NCI-H1694 treated with DMSO at 0.1 percent for 48 hours (cell line): ENCODE results near the gene GABRD.

ENCODE experiments used
- DNase-seq: peaks from one replicate; lab custom pipeline; 2025; lab: John Stamatoyannopoulos, UW

GABRD gene

GRCh38 chr1:2018217-2019171 lies 651 bp upstream of the GABRD start:
- DNase-seq: no peak

DNA sequence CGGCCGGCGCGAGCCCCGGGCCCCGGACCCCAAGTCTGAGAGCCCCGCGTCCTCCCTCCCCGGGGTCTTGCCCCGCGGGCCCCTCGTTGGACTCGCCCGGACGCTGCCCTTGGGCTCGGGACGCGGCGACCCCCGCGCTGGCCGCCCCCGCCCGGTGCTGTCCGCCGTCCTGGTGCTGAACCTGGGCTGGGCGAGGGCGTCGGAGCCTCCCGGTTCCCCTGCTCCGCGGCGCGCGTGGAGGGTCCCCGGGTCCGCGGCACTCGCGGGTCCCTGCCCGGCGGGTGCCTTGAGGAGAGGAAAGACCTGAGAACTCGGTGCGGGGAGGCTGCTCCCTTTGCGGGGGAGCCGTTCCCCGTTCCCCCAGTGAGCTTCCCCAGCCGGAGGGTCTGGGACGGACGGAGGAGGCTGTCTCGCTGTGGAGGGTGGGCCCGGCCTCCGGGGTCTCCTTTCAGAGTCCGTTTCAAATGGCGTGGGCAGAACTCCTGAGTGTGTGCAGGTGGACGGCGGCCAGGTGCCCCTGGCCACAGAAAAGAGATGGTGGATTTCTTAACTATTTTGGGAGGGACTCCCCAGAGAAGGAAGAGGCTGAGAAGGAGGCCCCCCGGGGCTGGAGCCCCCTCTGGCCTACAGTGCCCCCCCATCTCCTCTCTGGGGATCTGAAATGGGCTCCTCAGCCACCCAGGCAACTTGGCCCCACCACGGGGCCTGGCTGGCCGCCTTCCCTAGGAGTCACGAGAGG lies 595 bp downstream of the GABRD start:
- DNase-seq: no peak

- no peak for DNase-seq
Observed at GRCh38 chr1:2020310-2020655, 1.1 kb downstream of the GABRD start.

- no peak for DNase-seq
Observed at GRCh38 chr1:2021550-2021949, 2.4 kb downstream of the GABRD start.

GRCh38 chr1:2022063-2022770 lies 3.1 kb downstream of the GABRD start:
- no peak for DNase-seq

DNA sequence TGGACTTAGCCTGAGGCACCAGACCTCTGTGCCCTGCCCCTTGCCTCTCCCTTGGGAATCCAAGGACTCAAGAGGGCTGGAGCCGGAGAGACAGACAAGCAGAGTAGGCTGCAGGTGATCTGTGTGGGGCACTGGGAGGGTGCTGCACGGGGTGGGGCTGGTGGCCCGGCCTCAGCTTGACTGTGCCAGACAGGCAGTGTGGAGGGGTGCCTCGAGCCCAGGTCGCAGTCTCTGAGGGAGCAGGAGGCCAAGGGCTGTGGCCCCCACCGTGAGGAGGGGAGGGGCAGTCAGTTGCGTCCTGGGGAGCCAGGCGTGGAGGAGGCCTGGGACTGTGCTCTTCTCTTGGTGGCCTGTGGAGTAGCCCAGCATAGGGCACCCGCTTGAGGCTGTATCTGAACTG lies 4.0 kb downstream of the GABRD start:
- no peak for DNase-seq

- DNase-seq: no peak
Observed at GRCh38 chr1:2024451-2024850, 5.3 kb downstream of the GABRD start.

DNA sequence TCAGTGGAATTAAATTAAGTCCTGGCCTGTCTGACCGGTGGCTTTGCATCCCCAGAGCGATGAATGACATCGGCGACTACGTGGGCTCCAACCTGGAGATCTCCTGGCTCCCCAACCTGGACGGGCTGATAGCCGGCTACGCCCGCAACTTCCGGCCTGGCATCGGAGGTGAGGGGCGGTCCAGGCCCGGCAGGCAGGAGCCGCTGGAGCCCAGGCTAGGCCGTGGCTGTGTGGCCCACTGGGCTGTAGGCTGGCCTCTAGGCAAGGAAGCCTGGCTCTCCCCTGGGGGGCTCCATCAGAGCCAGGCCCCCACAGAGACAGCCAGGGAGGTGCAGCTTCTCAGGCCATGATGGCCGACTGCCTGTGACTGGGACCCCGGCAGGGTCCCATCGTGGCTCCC lies 5.7 kb downstream of the GABRD start:
- no peak for DNase-seq

DNA sequence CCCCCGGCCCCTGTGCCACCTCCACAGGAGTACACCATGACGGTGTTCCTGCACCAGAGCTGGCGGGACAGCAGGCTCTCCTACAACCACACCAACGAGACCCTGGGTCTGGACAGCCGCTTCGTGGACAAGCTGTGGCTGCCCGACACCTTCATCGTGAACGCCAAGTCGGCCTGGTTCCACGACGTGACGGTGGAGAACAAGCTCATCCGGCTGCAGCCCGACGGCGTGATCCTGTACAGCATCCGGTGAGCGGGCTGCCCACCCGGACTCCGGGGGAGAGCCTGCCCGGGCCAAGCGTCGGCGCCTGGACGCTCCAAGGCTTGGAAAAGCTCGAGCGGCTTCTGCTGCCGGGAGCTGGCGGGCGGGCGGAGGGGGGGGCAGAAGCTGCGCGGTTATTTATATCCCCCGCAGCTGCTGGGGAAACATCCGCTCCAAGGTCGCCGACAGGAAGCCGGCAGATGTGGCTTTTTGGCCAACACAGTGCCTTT lies 6.4 kb downstream of the GABRD start:
- no peak for DNase-seq

DNA sequence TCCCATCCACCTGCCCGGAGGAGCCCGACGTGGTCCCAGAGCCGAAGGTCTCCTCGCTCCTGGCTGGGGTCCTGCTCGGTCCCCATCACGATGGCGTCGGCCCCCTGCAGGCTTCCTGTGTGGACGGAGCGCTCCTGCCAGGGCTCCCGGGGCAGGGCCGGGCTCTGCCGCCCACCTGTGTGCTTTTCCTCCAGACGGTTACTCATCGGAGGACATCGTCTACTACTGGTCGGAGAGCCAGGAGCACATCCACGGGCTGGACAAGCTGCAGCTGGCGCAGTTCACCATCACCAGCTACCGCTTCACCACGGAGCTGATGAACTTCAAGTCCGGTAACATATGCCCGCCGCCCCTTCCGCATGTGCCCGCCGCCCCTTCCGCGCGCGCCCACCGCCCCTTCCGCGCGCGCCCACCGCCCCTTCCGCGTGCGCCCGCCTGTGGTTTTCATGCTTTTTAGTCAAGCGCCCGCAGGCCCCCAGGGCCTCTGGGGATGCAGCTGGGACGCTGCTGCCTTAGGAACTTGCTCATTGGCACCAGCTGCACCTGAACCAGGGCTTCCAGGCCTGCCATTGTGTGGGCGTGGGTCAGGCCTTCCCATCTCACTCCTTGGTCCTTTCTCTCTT lies 8.9 kb downstream of the GABRD start:
- DNase-seq: no peak

GRCh38 chr1:2028870-2029560 lies 9.9 kb downstream of the GABRD start:
- DNase-seq: no peak

DNA sequence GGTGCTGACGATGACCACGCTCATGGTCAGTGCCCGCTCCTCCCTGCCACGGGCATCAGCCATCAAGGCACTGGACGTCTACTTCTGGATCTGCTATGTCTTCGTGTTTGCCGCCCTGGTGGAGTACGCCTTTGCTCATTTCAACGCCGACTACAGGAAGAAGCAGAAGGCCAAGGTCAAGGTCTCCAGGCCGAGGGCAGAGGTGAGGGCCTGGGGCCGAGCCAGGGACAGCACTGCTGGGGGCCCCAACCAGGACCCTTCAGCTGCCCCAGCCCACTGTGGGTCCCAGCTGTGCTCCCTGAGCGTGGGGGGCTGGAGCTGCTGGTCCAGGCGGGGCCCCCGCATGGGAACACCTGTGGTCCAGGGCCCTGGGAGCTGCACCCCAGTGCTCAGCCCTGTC lies 10.4 kb downstream of the GABRD start:
- no peak for DNase-seq

DNA sequence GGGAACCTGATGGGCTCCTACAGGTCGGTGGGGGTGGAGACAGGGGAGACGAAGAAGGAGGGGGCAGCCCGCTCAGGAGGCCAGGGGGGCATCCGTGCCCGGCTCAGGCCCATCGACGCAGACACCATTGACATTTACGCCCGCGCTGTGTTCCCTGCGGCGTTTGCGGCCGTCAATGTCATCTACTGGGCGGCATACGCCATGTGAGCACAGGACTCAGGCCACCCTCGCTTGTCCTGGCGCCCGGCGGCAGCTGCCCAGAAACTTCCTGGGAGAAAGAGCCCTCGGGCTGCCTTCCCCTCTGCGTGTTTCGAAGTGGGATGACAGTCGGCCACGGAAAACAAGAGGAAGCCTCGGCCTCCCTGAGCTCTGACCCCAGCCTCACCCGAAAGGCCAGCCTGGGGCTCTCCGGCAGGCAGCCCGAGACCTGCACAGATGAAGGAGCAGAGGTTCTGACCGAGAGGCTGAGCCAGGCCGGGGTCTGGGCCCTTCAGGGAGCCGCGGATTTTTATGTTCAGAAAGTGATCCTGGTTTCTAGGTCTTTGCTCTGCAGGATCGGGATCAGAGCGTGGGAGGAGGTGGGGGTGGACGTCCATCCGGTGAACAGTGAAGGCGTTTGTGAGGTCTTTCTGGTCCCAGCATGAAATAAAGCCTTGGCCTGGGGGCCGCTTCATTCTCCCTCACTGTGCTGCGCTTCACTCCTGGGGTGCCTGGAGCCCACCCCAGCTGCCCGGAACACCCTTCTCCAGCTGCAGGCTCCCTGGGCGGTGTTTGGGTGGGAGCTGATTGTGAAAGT lies 11.1 kb downstream of the GABRD start:
- no peak for DNase-seq

DNA sequence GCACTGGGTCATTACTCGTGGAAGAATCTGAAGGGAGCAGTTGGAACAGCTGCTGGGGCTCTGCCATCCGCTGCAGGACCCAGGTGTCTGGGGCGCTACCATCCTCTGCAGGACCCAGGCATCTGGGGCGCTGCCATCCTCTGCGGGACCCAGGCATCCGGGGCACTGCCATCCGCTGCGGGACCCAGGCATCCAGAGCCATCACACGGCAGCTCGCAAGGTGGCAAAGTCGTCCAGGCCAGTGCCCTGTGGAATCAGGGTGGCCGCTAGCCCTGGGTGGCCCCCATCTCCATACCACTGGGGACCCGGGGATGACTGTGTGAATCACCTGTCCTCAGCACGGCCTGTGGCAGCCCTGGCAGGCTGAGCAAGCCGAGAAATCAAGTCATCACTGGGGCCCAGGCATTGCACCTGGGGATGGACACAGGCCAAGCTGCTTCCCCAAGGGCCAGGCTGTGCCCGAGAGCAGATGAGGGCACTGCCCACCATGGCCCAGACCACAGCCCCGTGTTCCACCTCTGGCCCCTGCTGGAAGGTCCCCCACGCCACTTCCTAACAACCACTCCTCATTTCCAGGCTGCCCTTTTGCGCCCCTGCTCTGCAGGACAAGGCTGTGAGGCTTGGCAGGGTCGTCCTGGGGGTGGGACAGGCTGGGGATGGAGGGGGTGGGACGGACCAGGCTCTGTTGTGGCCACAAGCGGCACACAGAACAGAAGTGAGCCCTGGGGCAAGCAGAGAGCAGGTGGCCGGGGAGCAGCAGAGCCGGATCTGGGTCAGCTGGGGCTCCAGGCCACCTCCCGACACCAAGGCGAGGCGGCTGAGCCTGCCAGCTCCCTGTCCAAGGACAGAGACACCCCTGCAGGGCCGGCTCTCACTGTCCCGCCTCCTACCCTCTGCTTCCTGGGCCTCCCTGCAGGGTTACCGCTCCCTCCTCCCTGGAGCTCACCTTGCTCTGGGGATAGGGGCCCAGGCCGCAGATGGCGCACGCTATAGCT lies 12.7 kb downstream of the GABRD start:
- DNase-seq: no peak

- no peak for DNase-seq
Observed at GRCh38 chr1:2032737-2033136, 13.6 kb downstream of the GABRD start.

GRCh38 chr1:2033165-2033564 lies 14.0 kb downstream of the GABRD start:
- no peak for DNase-seq

- DNase-seq: no peak
Observed at GRCh38 chr1:2036287-2036686, 17.1 kb downstream of the GABRD start.

- DNase-seq: no peak
Observed at GRCh38 chr1:2037314-2037979, 18.3 kb downstream of the GABRD start.

- no peak for DNase-seq
Observed at GRCh38 chr1:2038229-2038628, 19.1 kb downstream of the GABRD start.
